ENCODE data around the gene GABBR2.

DNA sequence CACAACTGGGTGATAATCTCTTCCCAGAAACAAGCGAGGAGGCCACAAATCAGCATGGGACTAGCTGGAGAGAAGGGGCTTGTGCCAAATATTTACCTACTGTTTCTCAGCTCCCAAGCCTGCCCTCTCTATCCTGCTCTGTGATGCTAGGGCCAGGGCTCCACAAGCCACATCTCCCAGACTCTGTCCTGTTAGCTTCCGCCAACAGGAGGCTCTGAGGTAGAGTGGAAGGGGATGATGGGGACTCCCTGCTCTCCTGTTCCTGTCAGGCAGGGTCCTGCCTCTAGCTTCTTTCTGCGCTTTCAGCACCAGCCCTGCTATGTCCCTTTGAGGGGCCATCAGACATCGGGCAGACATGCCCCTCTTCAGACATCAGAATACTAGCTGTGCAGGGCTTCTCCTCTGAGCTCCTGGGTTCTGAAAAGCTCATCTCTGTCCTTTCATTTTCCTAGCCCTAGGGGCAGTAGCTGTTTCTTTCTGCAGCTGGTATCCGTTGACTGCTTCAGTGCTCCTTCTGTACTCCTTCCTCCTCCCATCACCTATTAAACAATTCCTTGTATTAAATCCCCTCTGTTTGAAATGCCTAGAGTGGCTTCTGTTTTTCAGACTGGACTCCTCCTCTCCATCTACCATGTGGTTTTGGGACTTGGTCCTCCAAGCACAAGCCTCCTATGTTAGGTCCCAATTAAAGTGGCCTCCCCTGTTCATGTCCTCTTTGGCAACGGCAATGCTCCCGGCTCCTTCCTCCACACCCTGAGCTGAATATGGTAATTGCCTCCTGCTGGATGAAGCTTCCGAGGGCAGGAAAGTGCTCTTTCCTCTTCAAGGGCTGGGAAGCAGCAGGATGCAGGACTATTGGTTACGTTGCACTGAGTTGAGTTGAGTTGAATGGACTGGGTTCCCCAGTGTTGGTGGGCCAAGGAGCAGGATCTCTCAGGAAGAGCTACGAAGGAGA, 292.2 kb downstream of the GABBR2 start:
- TF ChIP-seq, protein P1, sequence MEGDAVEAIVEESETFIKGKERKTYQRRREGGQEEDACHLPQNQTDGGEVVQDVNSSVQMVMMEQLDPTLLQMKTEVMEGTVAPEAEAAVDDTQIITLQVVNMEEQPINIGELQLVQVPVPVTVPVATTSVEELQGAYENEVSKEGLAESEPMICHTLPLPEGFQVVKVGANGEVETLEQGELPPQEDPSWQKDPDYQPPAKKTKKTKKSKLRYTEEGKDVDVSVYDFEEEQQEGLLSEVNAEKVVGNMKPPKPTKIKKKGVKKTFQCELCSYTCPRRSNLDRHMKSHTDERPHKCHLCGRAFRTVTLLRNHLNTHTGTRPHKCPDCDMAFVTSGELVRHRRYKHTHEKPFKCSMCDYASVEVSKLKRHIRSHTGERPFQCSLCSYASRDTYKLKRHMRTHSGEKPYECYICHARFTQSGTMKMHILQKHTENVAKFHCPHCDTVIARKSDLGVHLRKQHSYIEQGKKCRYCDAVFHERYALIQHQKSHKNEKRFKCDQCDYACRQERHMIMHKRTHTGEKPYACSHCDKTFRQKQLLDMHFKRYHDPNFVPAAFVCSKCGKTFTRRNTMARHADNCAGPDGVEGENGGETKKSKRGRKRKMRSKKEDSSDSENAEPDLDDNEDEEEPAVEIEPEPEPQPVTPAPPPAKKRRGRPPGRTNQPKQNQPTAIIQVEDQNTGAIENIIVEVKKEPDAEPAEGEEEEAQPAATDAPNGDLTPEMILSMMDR (IDR thresholded peaks at IDR 0.05), result no peak
- TF ChIP-seq, protein P2, sequence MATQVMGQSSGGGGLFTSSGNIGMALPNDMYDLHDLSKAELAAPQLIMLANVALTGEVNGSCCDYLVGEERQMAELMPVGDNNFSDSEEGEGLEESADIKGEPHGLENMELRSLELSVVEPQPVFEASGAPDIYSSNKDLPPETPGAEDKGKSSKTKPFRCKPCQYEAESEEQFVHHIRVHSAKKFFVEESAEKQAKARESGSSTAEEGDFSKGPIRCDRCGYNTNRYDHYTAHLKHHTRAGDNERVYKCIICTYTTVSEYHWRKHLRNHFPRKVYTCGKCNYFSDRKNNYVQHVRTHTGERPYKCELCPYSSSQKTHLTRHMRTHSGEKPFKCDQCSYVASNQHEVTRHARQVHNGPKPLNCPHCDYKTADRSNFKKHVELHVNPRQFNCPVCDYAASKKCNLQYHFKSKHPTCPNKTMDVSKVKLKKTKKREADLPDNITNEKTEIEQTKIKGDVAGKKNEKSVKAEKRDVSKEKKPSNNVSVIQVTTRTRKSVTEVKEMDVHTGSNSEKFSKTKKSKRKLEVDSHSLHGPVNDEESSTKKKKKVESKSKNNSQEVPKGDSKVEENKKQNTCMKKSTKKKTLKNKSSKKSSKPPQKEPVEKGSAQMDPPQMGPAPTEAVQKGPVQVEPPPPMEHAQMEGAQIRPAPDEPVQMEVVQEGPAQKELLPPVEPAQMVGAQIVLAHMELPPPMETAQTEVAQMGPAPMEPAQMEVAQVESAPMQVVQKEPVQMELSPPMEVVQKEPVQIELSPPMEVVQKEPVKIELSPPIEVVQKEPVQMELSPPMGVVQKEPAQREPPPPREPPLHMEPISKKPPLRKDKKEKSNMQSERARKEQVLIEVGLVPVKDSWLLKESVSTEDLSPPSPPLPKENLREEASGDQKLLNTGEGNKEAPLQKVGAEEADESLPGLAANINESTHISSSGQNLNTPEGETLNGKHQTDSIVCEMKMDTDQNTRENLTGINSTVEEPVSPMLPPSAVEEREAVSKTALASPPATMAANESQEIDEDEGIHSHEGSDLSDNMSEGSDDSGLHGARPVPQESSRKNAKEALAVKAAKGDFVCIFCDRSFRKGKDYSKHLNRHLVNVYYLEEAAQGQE (IDR thresholded peaks at IDR 0.05; ENCODE audit: low read depth, low read length), result no peak
- TF ChIP-seq MEF2A (IDR thresholded peaks at IDR 0.05; ENCODE audit: borderline replicate concordance, low read depth), result no peak
- no peak for TF ChIP-seq MXI1 (IDR thresholded peaks at IDR 0.05; ENCODE audit: low read depth, low read length)
- TF ChIP-seq EP300 (IDR thresholded peaks at IDR 0.05; ENCODE audit: borderline replicate concordance in 1 of 2, low read depth in 1 of 2, low read length in 1 of 2), result no peak
